GM18951 (cell line): ENCODE measurements around the gene PIAS1.

ENCODE experiments used
- POLR2A ChIP-seq: IDR thresholded peaks from 4 replicates; pipeline ENCODE4 v1.6.1; 2011; ENCODE audit warnings: mild to moderate bottlenecking; ENCODE audit not compliant: insufficient read length, insufficient read depth; ENCODE audit errors: extremely low read depth
- in situ Hi-C: fragments of 300-500 bp; cut with MboI; formaldehyde crosslinking; loops from one replicate; pipeline ENCODE4 v1.12.0; 2022; ENCODE audit warnings: low sequenced_read_pairs, mixed read lengths, inconsistent platforms; ENCODE audit not compliant: unreplicated experiment

The PIAS1 gene

GRCh38 chr15:68143129-68143528, 89.0 kb downstream of the PIAS1 start:
- no peak for TF ChIP-seq POLR2A
- in situ Hi-C loops: no loop called here

GRCh38 chr15:68143785-68144184, 89.7 kb downstream of the PIAS1 start:
- TF ChIP-seq POLR2A: no peak
- in situ Hi-C loops: no loop called here

GRCh38 chr15:68145706-68146105, 91.6 kb downstream of the PIAS1 start:
- in situ Hi-C loops: no loop called here
- TF ChIP-seq POLR2A: no peak

GRCh38 chr15:68148039-68148438, 93.9 kb downstream of the PIAS1 start:
- in situ Hi-C loops: no loop called here
- TF ChIP-seq POLR2A: no peak

GRCh38 chr15:68149059-68149458, 94.9 kb downstream of the PIAS1 start:
- in situ Hi-C loops: no loop called here
- TF ChIP-seq POLR2A: no peak

- in situ Hi-C loops: loop anchor here (25.0 kb wide), 1 partner anchor 288 kb away; no protein-coding TSS in a partner anchor
These were observed 96.1 kb downstream of the PIAS1 start for GRCh38 chr15:68150187-68150586.

GRCh38 chr15:68151277-68151676, 97.2 kb downstream of the PIAS1 start:
- no peak for TF ChIP-seq POLR2A
- in situ Hi-C loops: loop anchor here (25.0 kb wide), 1 partner anchor 289 kb away; no protein-coding TSS in a partner anchor

More at GRCh38 chr15:68150187-68150586, 96.1 kb downstream of the PIAS1 start:
- no peak for TF ChIP-seq POLR2A

GRCh38 chr15:68152342-68152741, 98.2 kb downstream of the PIAS1 start:
- in situ Hi-C loops: loop anchor here (25.0 kb wide), 1 partner anchor 290 kb away; no protein-coding TSS in a partner anchor
- no peak for TF ChIP-seq POLR2A

- in situ Hi-C loops: loop anchor here (25.0 kb wide), 1 partner anchor 293 kb away; no protein-coding TSS in a partner anchor
These were observed 100.9 kb downstream of the PIAS1 start for GRCh38 chr15:68154923-68155559.

GRCh38 chr15:68157074-68157473, 103.0 kb downstream of the PIAS1 start:
- no peak for TF ChIP-seq POLR2A
- in situ Hi-C loops: loop anchor here (25.0 kb wide), 1 partner anchor 295 kb away; no protein-coding TSS in a partner anchor

More at GRCh38 chr15:68154923-68155559, 100.9 kb downstream of the PIAS1 start:
- no peak for TF ChIP-seq POLR2A

- in situ Hi-C loops: loop anchor here (25.0 kb wide), 1 partner anchor 296 kb away; no protein-coding TSS in a partner anchor
- TF ChIP-seq POLR2A: no peak
These were observed 104.0 kb downstream of the PIAS1 start for GRCh38 chr15:68158046-68158628.

GRCh38 chr15:68163191-68163590, 109.1 kb downstream of the PIAS1 start:
- no peak for TF ChIP-seq POLR2A

GRCh38 chr15:68166847-68167246, 112.7 kb downstream of the PIAS1 start:
- in situ Hi-C loops: loop anchor here (25.0 kb wide), 1 partner anchor 305 kb away; no protein-coding TSS in a partner anchor
- no peak for TF ChIP-seq POLR2A

More at GRCh38 chr15:68163191-68163590, 109.1 kb downstream of the PIAS1 start:
- in situ Hi-C loops: loop anchor here (25.0 kb wide), 1 partner anchor 301 kb away; no protein-coding TSS in a partner anchor

- in situ Hi-C loops: loop anchor here (25.0 kb wide), 1 partner anchor 310 kb away; no protein-coding TSS in a partner anchor
These were observed 117.9 kb downstream of the PIAS1 start for GRCh38 chr15:68172037-68172436.
